HEK293 (cell line): ENCODE data around the gene FYCO1.

Source experiments
- CTCF ChIA-PET: fragments of 350-600 bp; formaldehyde crosslinking; extraction: SDS; loops from one replicate; lab custom pipeline; 2021; ENCODE audit warnings: antibody characterized with exemption; lab: Yijun Ruan, JAX
- POLR2A ChIA-PET: fragments of 300-600 bp; formaldehyde crosslinking; extraction: SDS; loops from one replicate; lab custom pipeline; 2020; ENCODE audit warnings: antibody characterized with exemption, inconsistent platforms; lab: Yijun Ruan, JAX
- H3K27ac ChIP-seq: fragments of 200-500 bp; sonication (Bioruptor generic); 2 replicates; pipeline ENCODE4 v1.5.1; 2014; ENCODE audit warnings: low read depth, low read length, control low read depth, inconsistent platforms; ENCODE audit errors: extremely low read depth
- H3K36me3 ChIP-seq, 2 experiments: fragments of 200-500 bp in 1 of 2; sonication (Bioruptor generic) in 1 of 2; 1 replicate in 1 of 2; 2 replicates in 1 of 2; pipeline ENCODE4 v1.5.1; 2014 to 2017; ENCODE audit warnings: inconsistent platforms in 2 of 2, low read length in 2 of 2; ENCODE audit not compliant: control insufficient read depth in 2 of 2, insufficient read depth in 1 of 2
- H3K4me1 ChIP-seq: fragments of 200-500 bp; sonication (Bioruptor generic); 2 replicates; pipeline ENCODE4 v1.5.1; 2014; ENCODE audit warnings: mild to moderate bottlenecking, low read length, inconsistent platforms; ENCODE audit not compliant: control insufficient read depth, insufficient read depth
- H3K4me3 ChIP-seq: 2 replicates; pipeline ENCODE4 v1.5.1; 2011; ENCODE audit warnings: low read depth, mild to moderate bottlenecking, control low read depth, low read length, moderate library complexity
- H3K9me3 ChIP-seq: fragments of 200-500 bp; sonication (Bioruptor generic); 2 replicates; pipeline ENCODE4 v1.5.1; 2014; ENCODE audit warnings: low read depth, low read length, inconsistent platforms; ENCODE audit not compliant: control insufficient read depth, insufficient read depth
- ELK4 ChIP-seq: IDR thresholded peaks from 2 replicates; pipeline ENCODE4 v1.6.1; 2011; ENCODE audit warnings: mild to moderate bottlenecking, low read depth, low read length, borderline replicate concordance
- HOXA7 ChIP-seq: sonication (generic); formaldehyde crosslinking; IDR thresholded peaks from 2 replicates; pipeline ENCODE4 v1.8.1; 2022; ENCODE audit warnings: missing genetic modification reagents, borderline replicate concordance
- KLF16 ChIP-seq: fragments of 450-650 bp; formaldehyde crosslinking; IDR thresholded peaks from 2 replicates; pipeline ENCODE4 v1.5.1; 2017; ENCODE audit warnings: missing biosample characterization, missing genetic modification characterization
- OSR2 ChIP-seq: fragments of 450-650 bp; formaldehyde crosslinking; IDR thresholded peaks from 2 replicates; pipeline ENCODE4 v1.5.1; 2016; ENCODE audit warnings: missing biosample characterization, missing genetic modification characterization
- PRDM1 ChIP-seq: fragments of 450-650 bp; formaldehyde crosslinking; IDR thresholded peaks from 2 replicates; pipeline ENCODE4; 2016; ENCODE audit warnings: missing biosample characterization, missing genetic modification characterization
- PRDM2 ChIP-seq: fragments of 450-650 bp; formaldehyde crosslinking; IDR thresholded peaks from 2 replicates; pipeline ENCODE4 v1.5.1; 2016; ENCODE audit warnings: missing biosample characterization, missing genetic modification characterization, borderline replicate concordance
- SCRT2 ChIP-seq: fragments of 450-650 bp; formaldehyde crosslinking; IDR thresholded peaks from 2 replicates; pipeline ENCODE4 v1.5.1; 2016; ENCODE audit warnings: missing biosample characterization, missing genetic modification characterization
- YY1 ChIP-seq: fragments of 450-650 bp; formaldehyde crosslinking; IDR thresholded peaks from 2 replicates; pipeline ENCODE4 v1.5.1; 2018; ENCODE audit warnings: missing biosample characterization, missing genetic modification characterization
- ZBTB7A ChIP-seq: fragments of 450-650 bp; formaldehyde crosslinking; IDR thresholded peaks from 2 replicates; pipeline ENCODE4 v1.5.1; 2016; ENCODE audit warnings: low read depth, missing biosample characterization, missing genetic modification characterization
- ZNF132 ChIP-seq: fragments of 450-650 bp; formaldehyde crosslinking; IDR thresholded peaks from 2 replicates; pipeline ENCODE4 v1.5.1; 2017; ENCODE audit warnings: missing biosample characterization, missing genetic modification characterization, borderline replicate concordance
- ZNF202 ChIP-seq: fragments of 450-650 bp; formaldehyde crosslinking; IDR thresholded peaks from 2 replicates; pipeline ENCODE4 v1.5.1; 2016; ENCODE audit warnings: missing biosample characterization, missing genetic modification characterization, borderline replicate concordance
- ZNF280D ChIP-seq: fragments of 450-650 bp; formaldehyde crosslinking; IDR thresholded peaks from 2 replicates; pipeline ENCODE4 v1.5.1; 2016; ENCODE audit warnings: missing biosample characterization, missing genetic modification characterization
- ZNF48 ChIP-seq: fragments of 450-650 bp; formaldehyde crosslinking; IDR thresholded peaks from 2 replicates; pipeline ENCODE4 v1.5.1; 2016; ENCODE audit warnings: missing biosample characterization, missing genetic modification characterization
- ZNF501 ChIP-seq: fragments of 450-650 bp; formaldehyde crosslinking; IDR thresholded peaks from 2 replicates; pipeline ENCODE4 v1.5.1; 2016; ENCODE audit warnings: missing biosample characterization, missing genetic modification characterization
- ZNF518A ChIP-seq: fragments of 450-650 bp; formaldehyde crosslinking; conservative IDR thresholded peaks from 2 replicates; pipeline ENCODE4 v1.5.1; 2016; ENCODE audit warnings: low read depth, missing biosample characterization, missing genetic modification characterization
- ZNF529 ChIP-seq: fragments of 450-650 bp; formaldehyde crosslinking; IDR thresholded peaks from 2 replicates; pipeline ENCODE4 v1.5.1; 2017; ENCODE audit warnings: missing genetic modification characterization, missing biosample characterization; ENCODE audit not compliant: insufficient replicate concordance
- ZNF571 ChIP-seq: fragments of 450-650 bp; formaldehyde crosslinking; IDR thresholded peaks from 2 replicates; pipeline ENCODE4 v1.5.0; 2017; ENCODE audit warnings: missing biosample characterization, missing genetic modification characterization
- ZNF76 ChIP-seq: fragments of 450-650 bp; formaldehyde crosslinking; IDR thresholded peaks from 2 replicates; pipeline ENCODE4; 2016; ENCODE audit warnings: low read depth, missing biosample characterization, missing genetic modification characterization, borderline replicate concordance
- ZNF830 ChIP-seq: fragments of 450-650 bp; IDR thresholded peaks from 2 replicates; pipeline ENCODE4 v1.5.0; 2018; ENCODE audit warnings: missing biosample characterization, missing genetic modification characterization, low read depth, mild to moderate bottlenecking, moderate library complexity
- ZSCAN16 ChIP-seq: fragments of 450-650 bp; formaldehyde crosslinking; IDR thresholded peaks from 2 replicates; pipeline ENCODE4 v1.5.1; 2016; ENCODE audit warnings: missing biosample characterization, missing genetic modification characterization

Gene FYCO1

GRCh38 chr3:45904931-45905330 lies 90.7 kb downstream of the FYCO1 start:
- no peaks in the 10 kb centered on the region for H3K36me3 ChIP-seq
- no peak overlapping the region for H3K27ac ChIP-seq
- CTCF ChIA-PET = interaction anchor here (0.7 to 1.0 kb wide), 2 partner anchors 19 to 394 kb away, joined by 3 to 4 read pairs; partner anchors contain the start of gene CCR9
- no peaks in the 10 kb centered on the region for H3K4me1 ChIP-seq
- H3K9me3 ChIP-seq = no peaks in the 10 kb centered on the region
- no peak overlapping the region for H3K4me3 ChIP-seq
- TF ChIP-seq ZNF280D (tag by site-specific recombination) (no peak), PRDM1 (tag by site-specific recombination) (no peak), KLF16 (tag by site-specific recombination) (no peak), PRDM2 (tag by site-specific recombination) (no peak), ZNF518A (tag by site-specific recombination) (no peak), ZNF571 (tag by site-specific recombination) (no peak), ZBTB7A (no peak), ZNF48 (no peak), ELK4 (no peak), HOXA7 (CRISPR knock-in tag) (no peak), ZNF76 (no peak), OSR2 (tag by site-specific recombination) (no peak), ZNF202 (tag by site-specific recombination) (no peak), ZNF529 (tag by site-specific recombination) (no peak), ZSCAN16 (tag by site-specific recombination) (no peak), YY1 (tag by site-specific recombination) (no peak), ZNF830 (tag by site-specific recombination) (no peak), ZNF501 (tag by site-specific recombination) (no peak), ZNF132 (tag by site-specific recombination) (no peak), SCRT2 (tag by site-specific recombination) (no peak)
- POLR2A ChIA-PET = no interaction called here
